DND-41 (cell line): ENCODE results near the gene DRG1.

Experiments used
- EZH2 ChIP-seq: IDR thresholded peaks from 3 replicates; pipeline ENCODE4 v1.6.1; 2012; ENCODE audit warnings: borderline replicate concordance, low read depth, mild to moderate bottlenecking, moderate library complexity, low read length, inconsistent platforms; ENCODE audit not compliant: severe bottlenecking
- TF ChIP-seq, protein P1 (sequence below): IDR thresholded peaks from 2 replicates; pipeline ENCODE4 v1.5.1; 2012; ENCODE audit warnings: borderline replicate concordance, low read length, moderate library complexity, mild to moderate bottlenecking; ENCODE audit not compliant: poor library complexity, severe bottlenecking; ENCODE audit errors: extremely low read depth

DNA sequence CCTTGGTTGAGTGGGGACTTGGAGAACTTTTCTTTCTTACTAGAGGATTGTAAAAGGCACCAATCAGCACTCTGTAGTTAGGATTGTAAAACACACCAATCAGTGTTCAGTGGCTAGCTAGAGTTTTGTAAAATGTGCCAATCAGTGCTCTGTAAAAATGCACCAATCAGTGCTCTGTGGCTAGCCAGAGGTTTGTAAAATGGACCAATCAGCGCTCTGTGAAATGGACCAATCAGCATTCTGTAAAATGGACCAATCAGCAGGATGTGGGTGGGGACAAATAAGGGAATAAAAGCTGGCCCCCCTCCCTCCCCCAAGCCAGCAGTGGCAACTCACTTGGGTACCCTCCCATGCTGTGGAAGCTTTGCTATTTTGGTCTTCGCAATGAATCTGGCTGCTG is 5.5 kb upstream of the DRG1 start:
- TF ChIP-seq EZH2, result no peak
- TF ChIP-seq, protein P1, sequence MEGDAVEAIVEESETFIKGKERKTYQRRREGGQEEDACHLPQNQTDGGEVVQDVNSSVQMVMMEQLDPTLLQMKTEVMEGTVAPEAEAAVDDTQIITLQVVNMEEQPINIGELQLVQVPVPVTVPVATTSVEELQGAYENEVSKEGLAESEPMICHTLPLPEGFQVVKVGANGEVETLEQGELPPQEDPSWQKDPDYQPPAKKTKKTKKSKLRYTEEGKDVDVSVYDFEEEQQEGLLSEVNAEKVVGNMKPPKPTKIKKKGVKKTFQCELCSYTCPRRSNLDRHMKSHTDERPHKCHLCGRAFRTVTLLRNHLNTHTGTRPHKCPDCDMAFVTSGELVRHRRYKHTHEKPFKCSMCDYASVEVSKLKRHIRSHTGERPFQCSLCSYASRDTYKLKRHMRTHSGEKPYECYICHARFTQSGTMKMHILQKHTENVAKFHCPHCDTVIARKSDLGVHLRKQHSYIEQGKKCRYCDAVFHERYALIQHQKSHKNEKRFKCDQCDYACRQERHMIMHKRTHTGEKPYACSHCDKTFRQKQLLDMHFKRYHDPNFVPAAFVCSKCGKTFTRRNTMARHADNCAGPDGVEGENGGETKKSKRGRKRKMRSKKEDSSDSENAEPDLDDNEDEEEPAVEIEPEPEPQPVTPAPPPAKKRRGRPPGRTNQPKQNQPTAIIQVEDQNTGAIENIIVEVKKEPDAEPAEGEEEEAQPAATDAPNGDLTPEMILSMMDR, result no peak
